ENCODE measurements around the gene LDLRAD4.

DNA sequence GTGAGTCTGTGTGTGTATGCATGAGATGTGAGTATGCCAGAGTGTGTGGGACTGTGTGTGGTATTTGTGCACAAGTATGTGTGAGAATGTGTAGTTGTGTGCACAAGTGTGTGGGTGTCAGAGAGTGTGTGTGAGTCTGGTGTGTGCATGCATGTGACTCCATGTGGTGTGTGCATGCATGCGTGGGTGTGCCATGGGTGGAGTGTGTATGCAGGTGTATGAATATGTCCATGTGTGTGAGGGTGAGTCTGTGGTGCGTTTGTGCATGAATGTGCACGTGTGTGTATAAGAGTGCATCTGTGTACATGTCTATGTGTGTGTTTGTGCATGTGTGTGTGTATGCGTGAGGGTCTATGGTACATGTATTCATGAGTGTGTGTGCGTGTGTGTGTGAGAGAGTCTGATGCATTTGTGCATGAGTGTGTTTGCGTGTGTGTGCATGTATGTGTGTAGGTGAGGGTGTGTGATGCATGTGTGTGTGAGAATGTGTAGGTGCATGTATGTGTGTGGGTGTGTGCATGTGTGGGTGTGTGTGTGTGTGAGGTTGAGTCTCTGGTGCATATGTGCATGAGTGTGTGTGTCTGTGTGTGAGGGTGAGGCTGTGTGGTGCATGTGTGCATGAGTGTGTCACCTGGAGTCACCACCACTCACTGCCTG is 226.8 kb downstream of the LDLRAD4 start:
- TF ChIP-seq, protein P1, sequence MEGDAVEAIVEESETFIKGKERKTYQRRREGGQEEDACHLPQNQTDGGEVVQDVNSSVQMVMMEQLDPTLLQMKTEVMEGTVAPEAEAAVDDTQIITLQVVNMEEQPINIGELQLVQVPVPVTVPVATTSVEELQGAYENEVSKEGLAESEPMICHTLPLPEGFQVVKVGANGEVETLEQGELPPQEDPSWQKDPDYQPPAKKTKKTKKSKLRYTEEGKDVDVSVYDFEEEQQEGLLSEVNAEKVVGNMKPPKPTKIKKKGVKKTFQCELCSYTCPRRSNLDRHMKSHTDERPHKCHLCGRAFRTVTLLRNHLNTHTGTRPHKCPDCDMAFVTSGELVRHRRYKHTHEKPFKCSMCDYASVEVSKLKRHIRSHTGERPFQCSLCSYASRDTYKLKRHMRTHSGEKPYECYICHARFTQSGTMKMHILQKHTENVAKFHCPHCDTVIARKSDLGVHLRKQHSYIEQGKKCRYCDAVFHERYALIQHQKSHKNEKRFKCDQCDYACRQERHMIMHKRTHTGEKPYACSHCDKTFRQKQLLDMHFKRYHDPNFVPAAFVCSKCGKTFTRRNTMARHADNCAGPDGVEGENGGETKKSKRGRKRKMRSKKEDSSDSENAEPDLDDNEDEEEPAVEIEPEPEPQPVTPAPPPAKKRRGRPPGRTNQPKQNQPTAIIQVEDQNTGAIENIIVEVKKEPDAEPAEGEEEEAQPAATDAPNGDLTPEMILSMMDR (IDR thresholded peaks at IDR 0.05; ENCODE audit: insufficient read depth, low read length, poor library complexity, severe bottlenecking): no peak
- TF ChIP-seq EZH2phosphoT487 (conservative IDR thresholded peaks at IDR 0.05; ENCODE audit: low read length): no peak

Data from SU-DHL-6 (cell line).